ENCODE measurements around the gene CREBBP. TPM values are rescaled to one million over a fixed set of nuclear protein-coding genes. Genes with fewer than 3 reads are reported as not detected.
A peak's percentile ranks its signal among the peaks of the same experiment; 100 is the strongest.

CREBBP gene
- total and polyA plus RNA-seq, 9 of the 15 experiments (the other 6 are each of a cell fraction or from before 2014, with no cell fraction given), result 0.70 to 24.8 (median 5.6) TPM

GRCh38 chr16:3717235-3718018 is 163.1 kb downstream of the CREBBP start, which contains the start of gene TRAP1 (continued):
- TF ChIP-seq ZNF324 (CRISPR knock-in tag; IDR thresholded peaks at IDR 0.05) (no peak), SLC30A9 (CRISPR knock-in tag; IDR thresholded peaks at IDR 0.05) (no peak), RAD51 (IDR thresholded peaks at IDR 0.05; ENCODE audit: borderline replicate concordance, low read depth) (no peak), CHD4 (IDR thresholded peaks at IDR 0.05; ENCODE audit: insufficient read depth, insufficient replicate concordance, low read depth, low read length, poor library complexity, severe bottlenecking) (no peak), ZNF695 (CRISPR knock-in tag; IDR thresholded peaks at IDR 0.05) (no peak), KLF6 (CRISPR knock-in tag; IDR thresholded peaks at IDR 0.05; ENCODE audit: borderline replicate concordance) (no peak; the same call in 1 of the 2 replicates), TEAD4 (IDR thresholded peaks at IDR 0.05; ENCODE audit: low read length) (no peak; the same call in 1 of the 2 replicates), TEAD4 (CRISPR knock-in tag; IDR thresholded peaks at IDR 0.05; ENCODE audit: borderline replicate concordance) (peak; percentile 83), SRSF1 (IDR thresholded peaks at IDR 0.05; ENCODE audit: low read depth, low read length) (no peak), ATF1 (CRISPR knock-in tag; IDR thresholded peaks at IDR 0.05) (peak; percentile 79), ATF1 (tag; IDR thresholded peaks at IDR 0.05) (peak; percentile 98), SOX6 (IDR thresholded peaks at IDR 0.05) (no peak; the same call in 1 of the 2 replicates), CTCFL (IDR thresholded peaks at IDR 0.05; ENCODE audit: borderline replicate concordance, insufficient read depth, low read depth, low read length, poor library complexity, severe bottlenecking) (peak; percentile 21), MYNN (IDR thresholded peaks at IDR 0.05) (no peak), MYNN (CRISPR knock-in tag; IDR thresholded peaks at IDR 0.05) (no peak), MAZ (CRISPR knock-in tag; conservative IDR thresholded peaks at IDR 0.05 in 1 of 2, IDR thresholded peaks at IDR 0.05 in 1 of 2) (peak; percentile 55 to 77; a peak in 3 of 4 replicates), NR3C1 (CRISPR knock-in tag; IDR thresholded peaks at IDR 0.05) (no peak)
- TF ChIP-seq, protein P1, sequence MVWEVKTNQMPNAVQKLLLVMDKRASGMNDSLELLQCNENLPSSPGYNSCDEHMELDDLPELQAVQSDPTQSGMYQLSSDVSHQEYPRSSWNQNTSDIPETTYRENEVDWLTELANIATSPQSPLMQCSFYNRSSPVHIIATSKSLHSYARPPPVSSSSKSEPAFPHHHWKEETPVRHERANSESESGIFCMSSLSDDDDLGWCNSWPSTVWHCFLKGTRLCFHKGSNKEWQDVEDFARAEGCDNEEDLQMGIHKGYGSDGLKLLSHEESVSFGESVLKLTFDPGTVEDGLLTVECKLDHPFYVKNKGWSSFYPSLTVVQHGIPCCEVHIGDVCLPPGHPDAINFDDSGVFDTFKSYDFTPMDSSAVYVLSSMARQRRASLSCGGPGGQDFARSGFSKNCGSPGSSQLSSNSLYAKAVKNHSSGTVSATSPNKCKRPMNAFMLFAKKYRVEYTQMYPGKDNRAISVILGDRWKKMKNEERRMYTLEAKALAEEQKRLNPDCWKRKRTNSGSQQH (CRISPR knock-in tag; IDR thresholded peaks at IDR 0.05), result 0 out of 2 replicates have a peak, but pooled peaks have one; percentile 32
- TF ChIP-seq, protein P2, sequence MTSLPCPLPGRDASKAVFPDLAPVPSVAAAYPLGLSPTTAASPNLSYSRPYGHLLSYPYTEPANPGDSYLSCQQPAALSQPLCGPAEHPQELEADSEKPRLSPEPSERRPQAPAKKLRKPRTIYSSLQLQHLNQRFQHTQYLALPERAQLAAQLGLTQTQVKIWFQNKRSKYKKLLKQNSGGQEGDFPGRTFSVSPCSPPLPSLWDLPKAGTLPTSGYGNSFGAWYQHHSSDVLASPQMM (CRISPR knock-in tag; IDR thresholded peaks at IDR 0.05), result no peak
- TF ChIP-seq, protein P3, sequence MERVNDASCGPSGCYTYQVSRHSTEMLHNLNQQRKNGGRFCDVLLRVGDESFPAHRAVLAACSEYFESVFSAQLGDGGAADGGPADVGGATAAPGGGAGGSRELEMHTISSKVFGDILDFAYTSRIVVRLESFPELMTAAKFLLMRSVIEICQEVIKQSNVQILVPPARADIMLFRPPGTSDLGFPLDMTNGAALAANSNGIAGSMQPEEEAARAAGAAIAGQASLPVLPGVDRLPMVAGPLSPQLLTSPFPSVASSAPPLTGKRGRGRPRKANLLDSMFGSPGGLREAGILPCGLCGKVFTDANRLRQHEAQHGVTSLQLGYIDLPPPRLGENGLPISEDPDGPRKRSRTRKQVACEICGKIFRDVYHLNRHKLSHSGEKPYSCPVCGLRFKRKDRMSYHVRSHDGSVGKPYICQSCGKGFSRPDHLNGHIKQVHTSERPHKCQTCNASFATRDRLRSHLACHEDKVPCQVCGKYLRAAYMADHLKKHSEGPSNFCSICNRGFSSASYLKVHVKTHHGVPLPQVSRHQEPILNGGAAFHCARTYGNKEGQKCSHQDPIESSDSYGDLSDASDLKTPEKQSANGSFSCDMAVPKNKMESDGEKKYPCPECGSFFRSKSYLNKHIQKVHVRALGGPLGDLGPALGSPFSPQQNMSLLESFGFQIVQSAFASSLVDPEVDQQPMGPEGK (CRISPR knock-in tag; IDR thresholded peaks at IDR 0.05; ENCODE audit: borderline replicate concordance), result no peak
- TF ChIP-seq, protein P4, sequence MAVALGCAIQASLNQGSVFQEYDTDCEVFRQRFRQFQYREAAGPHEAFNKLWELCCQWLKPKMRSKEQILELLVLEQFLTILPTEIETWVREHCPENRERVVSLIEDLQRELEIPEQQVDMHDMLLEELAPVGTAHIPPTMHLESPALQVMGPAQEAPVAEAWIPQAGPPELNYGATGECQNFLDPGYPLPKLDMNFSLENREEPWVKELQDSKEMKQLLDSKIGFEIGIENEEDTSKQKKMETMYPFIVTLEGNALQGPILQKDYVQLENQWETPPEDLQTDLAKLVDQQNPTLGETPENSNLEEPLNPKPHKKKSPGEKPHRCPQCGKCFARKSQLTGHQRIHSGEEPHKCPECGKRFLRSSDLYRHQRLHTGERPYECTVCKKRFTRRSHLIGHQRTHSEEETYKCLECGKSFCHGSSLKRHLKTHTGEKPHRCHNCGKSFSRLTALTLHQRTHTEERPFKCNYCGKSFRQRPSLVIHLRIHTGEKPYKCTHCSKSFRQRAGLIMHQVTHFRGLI (CRISPR knock-in tag; IDR thresholded peaks at IDR 0.05), result no peak

Measured in K562 (cell line).